Nucleus accumbens (tissue), 56 donors: ENCODE data around the gene DCP1B.
A peak's percentile ranks its signal among the peaks of the same experiment; 100 is the strongest.

Experiments used
- DNase-seq, 56 donors: peaks; one replicate each; lab custom pipeline; 2025; lab: John Stamatoyannopoulos, UW

Gene DCP1B

GRCh38 chr12:1925684-1926006 is 78.6 kb downstream of the DCP1B start:
- DNase-seq = no peak

GRCh38 chr12:1924996-1925683 is 79.1 kb downstream of the DCP1B start:
- no peak for DNase-seq

GRCh38 chr12:1922985-1923384 is 81.3 kb downstream of the DCP1B start:
- no peak for DNase-seq

- no peak for DNase-seq
Observed at GRCh38 chr12:1922075-1922709, 82.1 kb downstream of the DCP1B start.

GRCh38 chr12:1920971-1921370 is 83.3 kb downstream of the DCP1B start:
- peak in 1 of 56 donors; percentile 24 for DNase-seq

GRCh38 chr12:1920436-1920835 is 83.8 kb downstream of the DCP1B start:
- no peak for DNase-seq

GRCh38 chr12:1919763-1920162 is 84.5 kb downstream of the DCP1B start:
- peak in 2 of 56 donors; percentile 33 to 37 for DNase-seq

- DNase-seq = peak in 1 of 56 donors; percentile 31
Observed at GRCh38 chr12:1919284-1919683, 85.0 kb downstream of the DCP1B start.

- no peak for DNase-seq
Observed at GRCh38 chr12:1918884-1919236, 85.4 kb downstream of the DCP1B start.

GRCh38 chr12:1918081-1918883 is 86.0 kb downstream of the DCP1B start, which contains the start of gene CACNA2D4:
Gene CACNA2D4, minus strand, starts transcription at chr12:1918652. Its CDS starts 179 bp downstream, at chr12:1918473.
- DNase-seq = no peak

GRCh38 chr12:1917172-1918070 is 86.8 kb downstream of the DCP1B start:
- DNase-seq = no peak

GRCh38 chr12:1916371-1917171 is 87.7 kb downstream of the DCP1B start:
- DNase-seq = peak in 4 of 56 donors; percentile 17 to 49 (median 42)

- no peak for DNase-seq
Observed at GRCh38 chr12:1915082-1915968, 88.9 kb downstream of the DCP1B start.

GRCh38 chr12:1914114-1914911 is 89.9 kb downstream of the DCP1B start:
- no peak for DNase-seq

- DNase-seq = no peak
Observed at GRCh38 chr12:1913377-1914113, 90.7 kb downstream of the DCP1B start.

GRCh38 chr12:1912580-1913376 is 91.5 kb downstream of the DCP1B start:
- DNase-seq = no peak
